ENCODE measurements around the gene PRKAG2.
"Not testable (repeated sequence)": the region's sequence is repeated elsewhere in the genome, so short reads cannot be mapped to it uniquely, and the experiment has no call there.

PRKAG2 gene

DNA sequence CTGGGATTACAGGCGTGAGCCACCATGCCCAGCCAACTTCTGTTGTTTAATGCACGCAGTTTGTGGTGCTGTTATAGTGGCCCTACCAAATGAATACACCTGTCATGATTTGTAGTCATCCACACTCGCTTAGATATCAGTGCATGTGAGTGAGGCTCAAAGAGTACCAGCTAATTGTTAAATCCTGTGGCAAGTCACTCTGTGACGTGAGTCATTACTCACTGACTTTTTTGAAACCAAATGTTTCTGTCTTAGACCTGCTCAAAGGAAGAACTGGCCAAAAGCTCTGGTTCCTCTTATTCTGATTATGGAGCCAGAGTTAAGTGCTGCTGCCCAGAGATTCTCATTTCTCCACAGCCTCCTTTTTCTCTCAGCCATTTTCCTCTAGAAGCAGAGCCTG is 109.4 kb downstream of the PRKAG2 start:
- DNase-seq (ENCODE audit: low read depth in 2 of 2): no peak

DNA sequence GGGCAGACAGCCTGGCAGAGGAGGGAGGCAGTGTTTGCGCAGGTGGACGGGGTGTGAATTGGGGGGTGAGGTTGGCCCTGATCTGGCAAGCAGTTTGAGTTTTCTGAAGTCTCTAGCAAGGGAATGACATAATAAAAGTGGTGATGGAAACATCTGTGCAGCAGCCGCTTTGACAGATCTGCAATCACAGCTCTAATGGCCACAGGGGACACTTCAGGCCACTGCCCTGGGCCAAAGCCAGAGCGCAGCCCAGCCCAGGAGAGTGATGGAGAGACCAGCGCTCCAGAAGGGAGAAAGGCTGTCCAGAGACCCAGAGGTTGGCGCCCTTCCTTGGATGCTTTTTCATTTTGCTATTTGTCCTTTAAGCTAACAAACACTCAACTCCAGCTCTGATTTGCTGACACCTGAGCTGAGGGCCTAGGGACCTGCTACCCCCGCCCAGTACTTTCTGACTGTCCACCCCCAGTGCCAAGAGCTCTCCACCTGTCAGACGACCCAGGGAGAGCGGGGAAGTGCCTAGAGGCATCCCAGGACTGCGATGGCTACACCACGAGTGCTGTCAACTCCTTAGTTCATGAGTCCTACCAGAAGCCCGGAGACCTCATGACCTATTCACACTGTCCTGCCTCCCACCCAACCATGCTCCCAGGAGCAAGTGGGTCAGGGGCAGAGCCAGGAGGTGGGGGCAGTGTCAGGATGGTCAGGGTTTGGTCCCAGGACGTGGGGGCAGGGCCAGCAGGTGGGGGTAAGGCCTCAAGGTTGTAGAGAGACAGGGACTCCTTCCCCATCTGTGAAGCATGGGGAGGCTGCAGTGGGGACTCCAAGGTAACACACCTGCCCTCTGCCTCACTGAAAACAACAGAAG is 112.6 kb downstream of the PRKAG2 start:
- no peak for DNase-seq (ENCODE audit: low read depth in 2 of 2)

DNA sequence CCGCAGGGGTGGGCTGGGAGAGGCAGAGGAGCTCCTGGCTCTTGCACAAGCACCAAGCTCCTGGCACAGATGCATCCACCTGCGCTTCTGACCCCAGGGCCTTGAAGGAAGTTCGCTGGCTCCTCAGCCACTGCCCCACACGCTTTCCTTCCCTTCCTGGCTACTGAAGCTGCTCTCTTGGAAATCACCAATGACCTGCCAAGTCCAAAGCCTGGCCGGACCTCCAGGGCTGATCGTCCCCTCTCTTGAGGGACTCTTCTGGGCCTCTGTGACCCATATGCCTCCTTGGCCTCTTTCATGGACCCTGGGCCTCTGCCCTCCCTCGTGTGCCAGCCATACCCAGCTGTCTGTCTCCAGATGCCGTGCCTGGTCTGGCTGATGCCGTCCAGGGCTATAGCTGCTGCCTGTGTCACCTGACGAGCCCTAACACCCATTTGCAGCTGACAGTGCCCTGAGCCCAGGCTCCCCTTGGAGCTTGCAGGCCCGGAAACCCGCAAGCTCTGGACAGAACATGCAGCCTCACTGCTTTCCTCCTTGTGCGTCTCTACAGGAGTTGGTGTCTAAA is 113.4 kb downstream of the PRKAG2 start:
- DNase-seq (ENCODE audit: low read depth in 2 of 2): no peak

DNA sequence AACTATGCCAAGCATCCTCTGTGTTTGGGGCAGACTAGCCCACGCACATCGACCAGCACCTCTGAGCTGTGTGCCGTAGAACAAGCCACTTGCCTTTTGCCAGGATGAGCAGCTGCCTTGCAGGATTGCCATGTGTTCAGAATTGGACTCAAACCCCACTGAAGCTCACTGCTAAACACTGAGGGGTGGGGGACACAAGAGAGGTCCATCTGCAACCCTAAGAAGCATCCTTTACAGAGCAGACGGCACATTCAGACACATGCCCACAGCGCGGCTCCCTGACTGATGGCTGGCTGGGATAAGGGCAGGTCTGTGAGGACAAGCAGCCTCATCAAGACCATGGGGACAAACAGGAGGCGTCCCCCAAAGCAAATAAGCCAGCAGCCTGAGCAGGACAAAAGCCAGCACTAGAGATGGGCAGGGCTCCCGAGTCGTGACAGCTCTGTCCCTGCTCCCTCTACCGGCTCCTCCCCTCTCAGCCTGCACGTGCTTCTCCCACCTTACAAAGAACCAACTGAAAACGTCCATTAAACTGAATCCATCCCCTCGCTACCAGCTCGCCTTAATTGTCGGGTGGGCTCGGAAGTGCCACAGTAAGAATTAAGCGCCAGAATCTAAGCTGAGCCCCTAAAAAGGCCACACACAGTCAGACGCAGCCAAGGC is 114.2 kb downstream of the PRKAG2 start:
- DNase-seq (ENCODE audit: low read depth in 2 of 2): no peak

DNA sequence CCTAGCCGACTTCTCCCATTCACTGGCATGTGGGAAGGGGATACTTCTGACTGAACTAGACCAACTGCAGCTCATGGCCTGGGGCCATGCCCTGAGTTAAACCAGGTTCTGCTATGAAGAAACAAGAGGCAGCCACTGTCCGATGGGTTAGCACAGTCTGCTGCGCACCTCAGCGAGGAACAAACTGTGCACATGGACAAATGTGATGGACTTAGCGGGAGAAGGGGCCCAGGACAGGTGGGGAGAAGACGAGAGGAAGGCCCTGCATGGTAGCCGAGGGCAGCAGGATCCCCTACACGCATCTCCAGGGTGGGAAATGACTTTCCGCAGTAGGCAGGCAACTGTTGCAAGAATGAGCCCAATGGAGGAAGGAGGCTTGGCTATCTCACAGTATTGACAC is 115.0 kb downstream of the PRKAG2 start:
- DNase-seq (ENCODE audit: low read depth in 2 of 2): no peak

DNA sequence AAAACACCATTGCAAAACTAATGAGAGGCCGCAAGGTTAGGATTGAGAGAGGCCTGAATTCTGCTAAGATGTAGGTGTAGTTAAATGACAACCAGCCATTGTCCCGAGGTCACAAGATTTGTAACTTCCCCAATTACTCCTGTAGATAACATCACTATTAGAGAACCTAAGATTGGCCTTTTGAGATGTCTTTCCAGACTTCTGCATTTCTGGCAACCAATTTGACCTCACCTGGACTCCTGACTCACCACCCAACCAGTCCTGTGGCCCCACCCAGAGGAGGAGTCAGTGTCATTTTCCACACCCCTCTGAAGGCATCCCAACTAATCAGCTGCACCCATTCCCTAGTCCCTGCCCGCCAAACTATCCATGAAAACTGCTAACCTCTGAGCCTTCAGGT is 115.7 kb downstream of the PRKAG2 start:
- DNase-seq (ENCODE audit: low read depth in 2 of 2): no peak

DNA sequence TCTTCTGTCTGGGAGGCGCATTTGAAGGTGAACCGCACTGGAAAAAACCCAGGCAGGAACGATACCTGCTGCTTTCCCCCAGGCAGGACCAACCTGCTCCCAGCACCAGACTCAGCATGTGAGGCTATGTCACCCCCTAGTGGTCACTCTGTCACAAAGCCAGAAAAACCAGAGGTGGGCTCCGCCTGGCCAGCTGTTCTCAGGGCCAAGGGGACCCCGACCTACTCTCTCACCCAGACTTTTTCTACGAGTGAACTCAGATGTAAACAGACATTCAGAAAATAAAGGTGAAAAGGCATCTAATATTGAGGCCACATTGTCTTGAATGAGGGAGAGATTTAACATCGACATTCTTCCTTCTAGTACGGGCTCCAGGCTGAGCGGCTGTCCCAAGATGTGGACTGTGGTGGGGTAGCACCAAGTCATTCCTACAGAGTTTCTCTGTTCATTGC is 117.3 kb downstream of the PRKAG2 start:
- DNase-seq (ENCODE audit: low read depth in 2 of 2): no peak

DNA sequence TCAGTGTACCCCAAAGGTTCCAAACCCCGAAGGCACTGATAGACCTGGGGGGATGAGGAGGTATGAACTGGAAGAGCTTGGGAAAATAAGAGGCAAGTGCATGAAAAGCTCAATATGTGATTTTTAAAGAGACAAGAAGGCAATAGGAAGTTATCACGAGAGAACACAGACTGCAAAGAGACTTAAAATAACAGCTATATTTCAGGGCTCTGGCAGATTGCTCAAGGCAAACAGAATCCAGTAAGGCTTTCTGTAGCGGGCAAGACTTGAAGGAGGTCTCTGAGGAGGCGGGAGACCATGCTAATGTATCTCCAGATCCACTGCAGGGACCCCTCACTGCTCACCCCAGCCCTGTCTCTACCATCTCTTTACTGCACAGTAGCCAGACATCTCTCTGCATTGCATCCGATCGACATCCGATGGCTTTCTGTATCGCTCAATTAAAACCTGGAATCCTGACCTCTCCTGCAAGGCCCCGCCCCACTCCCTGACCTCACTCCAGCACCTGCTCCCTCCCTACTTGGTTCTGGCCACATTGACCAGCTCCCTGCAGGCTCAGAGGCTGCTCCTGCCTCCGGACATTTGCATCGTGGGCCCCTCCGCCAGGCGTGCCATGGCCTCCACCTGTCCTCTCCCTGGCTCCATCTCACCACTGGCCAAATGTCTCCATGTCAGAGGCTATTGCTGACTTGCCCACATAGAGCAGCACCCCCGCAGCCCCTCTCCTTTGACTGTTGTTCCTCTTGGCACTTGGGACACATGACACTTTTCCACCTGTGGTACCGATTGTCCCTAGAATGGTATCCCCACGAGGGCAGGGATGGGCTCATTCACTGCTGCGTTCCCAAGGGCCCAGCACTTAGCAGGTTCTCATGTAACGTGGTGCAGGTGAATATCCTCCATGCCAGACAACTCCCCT is 118.0 kb downstream of the PRKAG2 start:
- DNase-seq (ENCODE audit: low read depth in 2 of 2): no peak

DNA sequence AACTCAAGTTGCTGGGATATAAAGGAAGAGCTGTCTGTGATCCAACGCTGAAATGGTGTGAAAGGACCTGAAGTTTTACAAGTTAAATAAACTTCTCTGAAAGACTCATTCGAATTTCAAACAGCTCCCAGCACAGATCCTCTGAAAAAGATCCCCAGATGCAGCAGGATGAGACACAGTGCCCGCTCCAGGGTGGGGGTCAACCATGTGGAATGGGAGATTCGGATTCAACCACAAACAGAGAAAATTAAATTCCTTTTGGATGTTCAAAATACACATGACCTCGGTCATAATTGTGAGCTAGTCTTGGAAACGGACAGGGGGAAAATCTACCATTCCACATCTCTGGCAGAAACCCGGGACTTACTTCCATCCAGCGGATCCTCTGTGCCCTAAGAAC is 119.6 kb downstream of the PRKAG2 start:
- DNase-seq (ENCODE audit: low read depth in 2 of 2): no peak

DNA sequence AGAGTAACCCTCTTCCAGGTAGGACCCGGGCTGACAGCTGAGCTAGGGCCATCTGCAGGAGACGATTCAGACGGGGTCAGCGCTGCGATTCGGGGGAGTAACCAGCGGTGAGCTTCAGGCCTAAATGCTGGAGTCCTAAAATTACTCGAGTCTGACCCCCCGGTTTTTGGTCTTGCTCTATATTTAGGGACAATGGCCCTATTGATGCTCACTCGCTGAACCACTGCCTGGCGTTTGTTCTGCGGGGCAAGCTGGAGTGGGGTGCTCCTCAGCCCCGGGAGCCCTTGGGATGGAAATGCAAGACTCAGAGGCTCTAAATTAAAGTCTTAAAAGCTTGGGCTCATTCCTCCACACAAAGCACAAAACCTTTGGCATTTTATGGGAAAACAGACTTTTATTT is 120.0 kb downstream of the PRKAG2 start:
- DNase-seq (ENCODE audit: low read depth in 2 of 2): no peak

DNA sequence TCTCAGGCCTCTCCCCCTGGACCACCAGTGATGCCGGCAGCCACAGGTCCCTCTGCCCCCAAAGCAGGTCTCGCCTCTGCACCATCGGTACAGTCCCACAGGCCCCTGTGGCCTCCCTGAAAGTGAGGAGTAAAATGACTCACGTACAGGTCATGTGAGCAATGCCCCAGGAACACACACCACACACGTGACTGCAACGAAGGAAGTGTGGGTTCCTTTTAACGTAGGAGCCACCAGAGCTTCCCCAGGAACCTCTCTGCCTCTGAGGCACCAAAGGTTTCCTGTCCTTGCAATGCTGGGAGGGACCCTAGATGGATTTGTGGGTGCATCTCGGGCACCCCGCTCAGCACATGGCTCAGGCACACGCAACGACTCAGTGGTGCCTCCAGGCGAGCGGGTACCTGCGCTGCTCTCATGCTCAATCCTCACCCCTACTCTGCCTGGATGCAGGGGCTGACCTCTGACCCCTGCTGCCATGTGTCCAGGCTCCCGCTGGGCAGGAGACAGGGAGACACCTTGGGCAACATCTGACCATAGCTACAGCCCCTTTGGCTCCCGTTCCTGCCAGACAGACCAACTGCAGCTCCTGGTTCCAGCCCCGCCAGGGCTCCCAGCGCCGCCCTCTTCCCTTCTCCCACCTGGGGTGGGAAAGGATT is 120.7 kb downstream of the PRKAG2 start:
- peak in 1 of 2 donors; percentile 41 for DNase-seq (ENCODE audit: low read depth in 2 of 2)

DNA sequence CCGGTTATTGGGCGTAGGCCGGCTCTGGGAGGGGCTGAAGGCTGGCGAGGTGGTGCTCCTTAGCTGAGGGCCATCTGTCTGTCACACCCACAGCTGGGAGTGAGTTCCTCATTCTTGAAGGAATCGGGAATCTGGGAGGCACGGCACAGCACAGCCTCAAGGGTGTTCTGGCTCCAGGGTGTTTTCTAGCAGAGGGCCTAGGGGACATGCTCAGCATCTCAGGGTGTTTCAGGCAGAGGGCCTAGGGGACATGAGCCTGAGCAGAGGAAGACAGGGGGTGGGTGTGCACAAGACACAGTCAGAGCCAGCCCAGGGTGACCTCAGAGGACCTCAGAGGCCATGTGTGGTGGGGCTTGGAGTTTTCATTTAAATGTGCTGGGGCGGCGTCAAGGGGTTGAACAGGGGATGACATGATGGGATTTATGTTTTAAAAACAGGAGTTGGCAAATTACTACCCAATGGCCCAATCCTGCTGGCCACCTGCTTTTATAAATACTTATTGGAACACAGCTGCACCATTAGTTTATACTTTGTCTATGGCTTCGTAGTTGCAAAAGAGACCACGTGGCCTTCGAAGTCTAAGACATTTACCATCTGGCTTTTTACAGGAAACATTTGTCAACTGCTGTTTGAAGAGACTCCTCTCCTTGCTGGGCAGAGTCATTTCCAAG is 121.6 kb downstream of the PRKAG2 start:
- DNase-seq (ENCODE audit: low read depth in 2 of 2): no peak

DNA sequence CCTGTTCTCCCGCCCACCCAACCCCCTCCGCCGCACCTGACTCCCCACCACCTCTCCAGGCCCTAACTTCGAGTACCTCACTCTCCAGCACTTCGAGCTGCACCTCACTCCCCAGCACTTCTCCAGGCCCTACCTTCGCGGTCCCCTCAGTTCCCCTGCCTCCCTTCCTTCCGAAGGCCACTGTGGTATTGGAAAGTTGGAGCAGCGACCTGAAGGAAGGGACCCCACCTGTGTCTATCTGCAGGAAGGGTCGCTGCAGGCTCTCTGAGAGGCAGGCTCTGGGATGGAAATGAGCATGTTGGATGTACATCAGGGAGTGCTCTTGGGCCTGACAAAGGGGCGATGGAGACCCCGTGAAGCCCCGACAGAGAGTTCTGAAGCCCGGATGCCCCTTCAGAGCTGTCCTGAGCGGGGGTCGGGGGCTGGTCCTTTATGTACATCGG is 122.2 kb downstream of the PRKAG2 start:
- DNase-seq (ENCODE audit: low read depth in 2 of 2): no peak

DNA sequence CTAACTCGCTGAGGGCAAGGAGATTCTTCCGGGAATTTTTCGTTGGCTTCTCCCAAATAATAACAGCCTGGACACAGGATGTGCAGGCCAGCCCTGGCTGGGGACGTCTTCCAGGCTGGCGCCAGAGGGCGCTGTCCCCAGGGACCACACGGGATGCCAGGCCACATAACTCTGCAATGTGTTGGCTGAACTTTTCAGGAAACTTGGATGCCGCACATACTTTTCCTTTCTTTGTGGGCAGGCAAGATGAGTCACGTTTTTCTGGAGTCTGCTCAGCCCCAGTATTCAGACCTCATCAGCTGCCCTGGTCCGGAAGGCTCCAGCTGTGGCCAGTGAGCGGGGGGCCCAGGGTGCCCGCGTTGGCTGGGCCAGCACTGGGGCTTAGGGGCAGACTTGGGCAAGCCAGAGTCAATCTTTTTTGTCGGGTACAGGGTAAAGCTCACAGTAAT is 122.7 kb downstream of the PRKAG2 start:
- no peak for DNase-seq (ENCODE audit: low read depth in 2 of 2)

DNA sequence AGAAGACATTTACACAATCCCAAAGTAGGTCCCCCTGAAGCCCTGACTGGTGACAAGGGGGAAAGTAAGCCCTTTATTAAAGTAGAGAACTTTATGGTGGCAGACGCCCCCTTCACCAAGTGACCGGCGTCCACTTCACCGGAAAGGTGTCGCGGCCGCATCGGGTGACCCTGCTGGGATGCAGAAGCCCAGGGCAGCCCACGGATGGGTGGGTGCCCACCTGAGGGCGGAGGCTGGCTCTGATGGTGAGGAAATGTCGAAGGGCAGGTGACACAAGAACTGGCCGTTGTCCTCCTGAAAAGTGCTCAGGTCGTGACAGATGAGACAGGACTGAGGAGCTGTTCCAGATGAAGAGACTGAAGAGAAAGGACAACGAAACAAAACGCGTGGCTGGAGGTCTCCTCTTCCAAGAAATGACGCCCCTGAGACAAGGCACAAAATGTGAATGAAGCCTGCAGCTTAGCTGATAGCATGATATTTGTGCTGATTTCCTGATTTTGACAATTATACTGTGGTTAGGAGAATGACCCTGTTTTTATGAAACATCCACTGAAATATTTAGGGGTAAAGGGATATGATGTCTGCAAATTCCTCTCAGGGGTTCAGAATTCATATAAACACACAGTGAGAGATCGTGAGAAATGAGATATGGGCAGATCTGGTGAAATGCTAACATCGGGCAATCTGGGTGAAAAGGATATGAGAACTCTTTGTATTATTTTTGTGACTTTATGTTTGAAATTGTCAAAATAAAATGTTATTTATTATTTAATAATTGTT is 123.9 kb downstream of the PRKAG2 start:
- no peak for DNase-seq (ENCODE audit: low read depth in 2 of 2)

DNA sequence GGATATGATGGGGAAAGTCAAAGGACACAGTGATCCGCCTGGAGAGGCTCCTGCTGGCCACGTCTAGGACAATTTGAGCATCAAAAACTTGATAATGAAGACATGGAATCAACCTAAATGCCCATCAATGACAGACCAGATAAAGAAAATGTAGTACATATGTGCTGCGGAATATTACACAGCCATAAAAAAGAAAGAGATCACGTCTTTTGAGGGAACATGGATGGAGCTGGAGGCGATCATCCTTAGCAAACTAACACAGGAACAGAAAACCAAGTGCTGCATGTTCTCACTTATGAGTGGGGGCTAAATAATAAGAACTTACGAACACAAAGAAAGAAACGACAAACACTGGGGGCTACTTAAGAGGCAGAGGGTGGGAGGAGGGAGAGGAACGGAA is 124.9 kb downstream of the PRKAG2 start:
- no peak for DNase-seq (ENCODE audit: low read depth in 2 of 2)

DNA sequence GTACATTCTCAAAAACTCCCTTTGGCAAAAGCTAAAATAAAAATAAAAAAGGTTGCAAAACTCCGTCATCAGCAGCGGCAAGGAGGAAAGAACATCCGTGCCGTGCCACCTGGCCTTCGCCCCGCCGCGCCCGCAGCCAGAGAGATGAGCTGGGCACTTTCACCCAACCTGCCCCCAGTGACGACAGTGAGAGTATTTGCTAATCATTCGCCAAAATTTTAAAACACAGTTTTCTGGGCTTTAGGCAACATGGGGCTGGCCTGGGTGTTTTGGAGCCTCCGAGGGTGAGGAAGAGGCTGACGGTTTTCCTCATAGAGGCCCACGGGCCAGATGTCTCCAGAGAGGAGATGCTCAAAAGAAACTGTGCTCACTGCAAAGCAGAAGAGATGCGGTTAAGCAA is 128.2 kb downstream of the PRKAG2 start:
- no peak for DNase-seq (ENCODE audit: low read depth in 2 of 2)

DNA sequence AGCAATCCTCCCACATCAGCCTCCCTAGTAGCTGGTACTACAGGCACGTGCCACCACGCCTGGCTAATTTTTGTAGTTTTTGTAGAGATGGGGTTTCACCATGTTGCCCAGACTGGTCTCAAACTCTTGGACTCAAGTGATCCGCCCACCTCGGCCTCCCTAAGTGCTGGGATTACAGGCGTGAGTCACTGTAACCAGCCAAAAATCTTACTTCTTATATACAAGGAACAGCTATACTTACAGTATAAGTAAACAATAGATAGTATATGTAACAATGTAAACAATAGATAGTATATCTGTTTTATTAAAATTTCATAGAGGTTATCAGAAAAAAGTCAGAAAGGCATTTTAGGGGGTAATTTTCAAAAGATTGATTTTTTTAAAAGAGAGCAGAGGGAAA is 128.9 kb downstream of the PRKAG2 start:
- DNase-seq (ENCODE audit: low read depth in 2 of 2): not testable (repeated sequence)

DNA sequence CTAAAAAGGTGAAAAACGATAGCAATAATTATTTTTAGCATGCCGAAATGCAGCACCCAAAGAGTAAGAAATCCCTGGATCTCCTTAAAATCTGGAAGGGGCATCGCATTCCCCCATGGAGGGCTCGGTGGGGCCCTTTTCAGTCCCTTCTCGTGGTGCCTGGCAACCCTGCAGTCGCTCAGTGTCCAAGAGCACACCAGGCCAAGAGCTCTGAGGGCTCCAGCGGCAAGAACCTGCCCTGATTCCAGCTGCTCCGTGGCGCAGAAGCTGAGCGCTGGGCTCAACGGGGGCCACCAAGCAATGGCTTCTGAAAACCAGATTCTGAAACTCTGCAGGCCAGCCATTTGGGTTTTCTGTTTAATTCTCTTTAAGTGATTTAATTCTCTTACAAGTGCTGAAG is 131.2 kb downstream of the PRKAG2 start:
- no peak for DNase-seq (ENCODE audit: low read depth in 2 of 2)

All from activated CD4-positive, alpha-beta T cell treated with anti-CD3 and anti-CD28 coated beads for 24 hours (primary cell).